CD4-positive, alpha-beta T cell treated with Interleukin-17A for 1 hour (primary cell): ENCODE data around the gene POLR3K.

Experiments
- DNase-seq: peaks from one replicate; pipeline ENCODE4 v3.0.0-alpha.2; 2020

POLR3K gene

GRCh38 chr16:78444-79150 is 25.2 kb upstream of the POLR3K start:
- DNase-seq, result no peak

GRCh38 chr16:77807-78443 is 24.5 kb upstream of the POLR3K start, which contains the start of gene MPG:
Gene MPG, plus strand, starts transcription at chr16:78225. Its CDS starts 85 bp downstream, at chr16:78310.
- peak; percentile 82 for DNase-seq

GRCh38 chr16:77273-77806 is 23.9 kb upstream of the POLR3K start:
- DNase-seq, result peak; percentile 32

GRCh38 chr16:76535-77272 is 23.3 kb upstream of the POLR3K start:
- DNase-seq, result no peak

GRCh38 chr16:75580-76501 is 22.4 kb upstream of the POLR3K start:
- DNase-seq, result peak; percentile 19

- DNase-seq, result no peak
Measured at GRCh38 chr16:74747-75334, 21.4 kb upstream of the POLR3K start.

GRCh38 chr16:74051-74746 is 20.8 kb upstream of the POLR3K start:
- DNase-seq, result no peak

GRCh38 chr16:72561-73548 is 19.4 kb upstream of the POLR3K start, which contains the start of gene RHBDF1:
Gene RHBDF1, minus strand, starts transcription at chr16:72631. Its CDS starts 7,616 bp downstream, at chr16:65015.
- DNase-seq, result no peak

- no peak for DNase-seq
Measured at GRCh38 chr16:71540-72401, 18.4 kb upstream of the POLR3K start.

GRCh38 chr16:71210-71539 is 17.8 kb upstream of the POLR3K start:
- DNase-seq, result no peak

- DNase-seq, result no peak
Measured at GRCh38 chr16:69181-69580, 15.8 kb upstream of the POLR3K start.

GRCh38 chr16:67884-68789 is 14.7 kb upstream of the POLR3K start:
- DNase-seq, result no peak

GRCh38 chr16:67183-67791 is 13.9 kb upstream of the POLR3K start:
- DNase-seq, result no peak

- no peak for DNase-seq
Measured at GRCh38 chr16:66309-67182, 13.1 kb upstream of the POLR3K start.

GRCh38 chr16:65745-66144 is 12.3 kb upstream of the POLR3K start:
- DNase-seq, result peak; percentile 84

- no peak for DNase-seq
Measured at GRCh38 chr16:64914-65255, 11.5 kb upstream of the POLR3K start.
